Measurements from ENCODE around the gene MRPL24. TPM values are rescaled to one million over a fixed set of nuclear protein-coding genes. Genes with fewer than 3 reads are reported as not detected.

The MRPL24 gene
- total and polyA plus RNA-seq, 9 of the 15 experiments (the other 6 are each of a cell fraction or from before 2014, with no cell fraction given): 74.3 to 267 (median 113) TPM

GRCh38 chr1:156693848-156694689 is 46.8 kb downstream of the MRPL24 start (continued):
- no peak for TF ChIP-seq ELK1 (CRISPR knock-in tag; IDR thresholded peaks at IDR 0.05)
- TF ChIP-seq CBFA2T3 (IDR thresholded peaks at IDR 0.05): no peak
- no peak for TF ChIP-seq RAD51 (IDR thresholded peaks at IDR 0.05; ENCODE audit: borderline replicate concordance, low read depth)
- TF ChIP-seq KLF16 (IDR thresholded peaks at IDR 0.05): no peak
- no peak for TF ChIP-seq HNRNPLL (IDR thresholded peaks at IDR 0.05; ENCODE audit: low read depth, low read length, poor library complexity, severe bottlenecking)
- no peak for TF ChIP-seq MGA (IDR thresholded peaks at IDR 0.05)
- no peak for TF ChIP-seq PREB (CRISPR knock-in tag; IDR thresholded peaks at IDR 0.05)
